CD4-positive, alpha-beta T cell treated with Interleukin-17A for 4 hours (primary cell): ENCODE results near the gene SPSB3.

Experiments used
- DNase-seq: peaks from one replicate; pipeline ENCODE4 v3.0.0-alpha.2; 2020; ENCODE audit warnings: mixed read lengths

SPSB3 gene

GRCh38 chr16:1762196-1762878 is 20.0 kb downstream of the SPSB3 start:
- no peak for DNase-seq

- no peak for DNase-seq
These were observed 20.6 kb downstream of the SPSB3 start for GRCh38 chr16:1761751-1762150.

GRCh38 chr16:1760911-1761310 is 21.5 kb downstream of the SPSB3 start:
- no peak for DNase-seq

GRCh38 chr16:1759511-1759910 is 22.9 kb downstream of the SPSB3 start:
- no peak for DNase-seq

- DNase-seq, result no peak
These were observed 23.4 kb downstream of the SPSB3 start for GRCh38 chr16:1758923-1759322.

GRCh38 chr16:1757714-1758461 is 24.5 kb downstream of the SPSB3 start:
- DNase-seq, result no peak

- DNase-seq, result no peak
These were observed 28.2 kb downstream of the SPSB3 start for GRCh38 chr16:1754204-1754603.

GRCh38 chr16:1752853-1753252 is 29.5 kb downstream of the SPSB3 start:
- no peak for DNase-seq

- DNase-seq, result no peak
These were observed 30.4 kb downstream of the SPSB3 start for GRCh38 chr16:1751946-1752345.

- DNase-seq, result no peak
These were observed 32.9 kb downstream of the SPSB3 start for GRCh38 chr16:1749152-1750117.

GRCh38 chr16:1747934-1748333 is 34.4 kb downstream of the SPSB3 start:
- DNase-seq, result no peak

GRCh38 chr16:1746693-1747195 is 35.6 kb downstream of the SPSB3 start:
- no peak for DNase-seq

GRCh38 chr16:1745900-1746692 is 36.3 kb downstream of the SPSB3 start:
- no peak for DNase-seq

GRCh38 chr16:1745181-1745899 is 37.0 kb downstream of the SPSB3 start:
- no peak for DNase-seq

- DNase-seq, result no peak
These were observed 38.0 kb downstream of the SPSB3 start for GRCh38 chr16:1744338-1744840.

GRCh38 chr16:1743376-1744337 is 38.7 kb downstream of the SPSB3 start:
- DNase-seq, result no peak

- DNase-seq, result no peak
These were observed 40.7 kb downstream of the SPSB3 start for GRCh38 chr16:1741553-1742165.

GRCh38 chr16:1740781-1741490 is 41.4 kb downstream of the SPSB3 start:
- DNase-seq, result no peak

GRCh38 chr16:1740234-1740633 is 42.1 kb downstream of the SPSB3 start:
- no peak for DNase-seq
